Left lung (tissue), 14 donors: ENCODE results near the gene KLK4. TPM values are rescaled to one million over a fixed set of nuclear protein-coding genes. Genes with fewer than 3 reads are reported as not detected.

ENCODE experiments used
- ATAC-seq: fragments of 200-7000 bp; cut with Tn5 transposase; one replicate; pipeline ENCODE4 v1.9.1; 2020; ENCODE audit warnings: moderate library complexity
- DNase-seq, 4 donors: peaks; one replicate each; pipeline ENCODE4 v3.0.0-alpha.2; 2013 to 2020
- H3K27ac ChIP-seq, 2 donors: fragments of 200-600 bp; sonication (generic) in 1 of 2; one replicate each; pipeline versions ENCODE4 v1.5.0 to v1.8.0; 2020 to 2021
- H3K27me3 ChIP-seq, 2 donors: fragments of 200-600 bp; sonication (generic) in 1 of 2; one replicate each; pipeline versions ENCODE4 v1.5.0 to v1.8.0; 2020 to 2021
- H3K36me3 ChIP-seq, 2 donors: fragments of 200-600 bp; sonication (generic) in 1 of 2; one replicate each; pipeline versions ENCODE4 v1.5.0 to v1.8.0; 2020 to 2021
- H3K4me1 ChIP-seq, 2 donors: fragments of 200-600 bp; one replicate each; pipeline ENCODE4 v1.8.0; 2021
- H3K4me3 ChIP-seq, 2 donors: fragments of 200-600 bp; sonication (generic) in 1 of 2; one replicate each; pipeline versions ENCODE4 v1.5.0 to v1.8.0; 2020 to 2021; ENCODE audit warnings: mild to moderate bottlenecking in 1 of 2
- H3K9me3 ChIP-seq, 2 donors: fragments of 200-600 bp; sonication (generic) in 1 of 2; one replicate each; pipeline versions ENCODE4 v1.5.0 to v1.8.0; 2020 to 2021
- intact Hi-C, 2 donors: fragments of 100-400 bp; cut with DNase I; formaldehyde crosslinking; loops; one replicate each; pipeline versions ENCODE4 v1.11.2 to v1.14.2; 2022
- long read RNA-seq, 12 donors: library from polyadenylated mRNA in 2 of 12; unstranded in 2 of 12; transcript quantifications; one replicate each; pipeline ENCODE4 v2.0.0 and lab custom pipeline, GENCODE V29; 2019 to 2026
- polyA plus RNA-seq, 6 donors: library from polyadenylated mRNA; unstranded; fragments of 120-200 nt; gene quantifications; one replicate each; pipeline ENCODE4 v1.2.1, GENCODE V29; 2013; ENCODE audit not compliant: insufficient read length in 6 of 6
- total RNA-seq, 2 donors: library from RNA; stranded (reverse); fragmentation: NEBNext Ultra II Directional; extraction: Animal tissue kit (Norgen Biotek cat#: 25700); gene quantifications; one replicate each; pipeline ENCODE4 v1.2.1, GENCODE V29; 2021
- TF ChIP-seq, protein P1 (sequence below), 2 donors: fragments of 200-600 bp; sonication (generic) in 1 of 2; IDR thresholded peaks; one replicate each; pipeline versions ENCODE4 v1.5.0 to v1.8.0; 2021; ENCODE audit warnings: antibody characterized with exemption in 2 of 2
- donor health status: DM: no; HTN: yes; CAD: no.
- donor health status: DM: no; HTN: no; CAD: no.

Gene KLK4, protein sequence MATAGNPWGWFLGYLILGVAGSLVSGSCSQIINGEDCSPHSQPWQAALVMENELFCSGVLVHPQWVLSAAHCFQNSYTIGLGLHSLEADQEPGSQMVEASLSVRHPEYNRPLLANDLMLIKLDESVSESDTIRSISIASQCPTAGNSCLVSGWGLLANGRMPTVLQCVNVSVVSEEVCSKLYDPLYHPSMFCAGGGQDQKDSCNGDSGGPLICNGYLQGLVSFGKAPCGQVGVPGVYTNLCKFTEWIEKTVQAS
- not detected for total RNA-seq
- polyA plus RNA-seq = not detected
- long read RNA-seq, donor 1 = 0 reads
- long read RNA-seq, donor 2 = 0 reads
- long read RNA-seq, donor 3 = 0 reads
- long read RNA-seq, donor 4 = 0 reads
- long read RNA-seq, donor 5 = 0 reads
- long read RNA-seq, donor 6 = 0 reads
- long read RNA-seq, donor 7 = 0 reads
- long read RNA-seq, donor 8 = 0 reads
- long read RNA-seq, donor 9 = 0 reads
- long read RNA-seq, donor 10 = 0 reads
- long read RNA-seq, donor 11 = 0 reads
- long read RNA-seq, donor 12 = 0 reads

DNA sequence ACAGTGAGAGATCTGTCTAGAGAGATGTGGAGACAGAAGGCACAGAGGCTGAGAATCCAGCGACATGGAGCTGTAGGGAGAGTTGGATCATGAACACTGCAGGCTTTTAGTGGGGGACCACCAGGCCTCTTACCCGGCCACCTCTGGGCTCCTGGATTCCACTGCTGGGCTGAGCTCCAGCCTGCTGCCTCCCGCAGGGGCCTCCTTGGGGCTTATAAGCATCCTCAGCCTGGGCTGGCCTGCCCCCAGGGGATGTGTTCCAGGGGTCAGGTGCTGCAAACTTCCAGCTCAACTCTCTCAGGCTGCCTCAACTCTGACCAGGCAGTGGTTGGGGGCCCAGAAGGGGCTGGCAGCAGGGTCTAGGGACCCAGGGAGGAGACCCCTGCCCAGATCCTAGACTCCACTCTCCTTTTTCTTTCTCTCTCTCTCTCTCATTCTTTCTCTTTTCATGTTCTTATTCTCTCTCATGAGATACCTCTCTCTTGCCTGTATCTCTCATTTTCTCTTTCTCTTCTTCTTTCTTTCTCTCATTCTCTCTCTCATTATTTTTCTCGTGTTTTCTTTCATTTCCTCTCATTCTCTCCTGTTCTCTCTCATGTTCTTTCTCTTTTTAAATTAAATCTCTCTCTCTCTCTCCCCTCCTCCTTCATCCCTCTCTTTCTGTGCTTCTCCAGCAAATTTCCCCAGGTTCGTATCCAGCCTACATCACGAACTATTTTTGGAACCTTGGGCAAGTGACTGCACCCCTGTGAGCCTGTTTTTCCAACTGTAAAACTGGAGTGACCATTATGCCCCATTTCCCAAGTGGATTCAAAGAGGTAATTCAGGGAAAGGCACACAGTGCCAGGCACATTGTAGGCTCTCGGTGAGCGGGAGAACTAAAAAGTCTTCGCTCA, at the start of gene KLK4:
TSS of gene KLK4 (minus strand) at position 190 of the 896 bp plus-strand sequence. CDS start 657 bp downstream, outside the sequence.
- TF ChIP-seq, protein P1, sequence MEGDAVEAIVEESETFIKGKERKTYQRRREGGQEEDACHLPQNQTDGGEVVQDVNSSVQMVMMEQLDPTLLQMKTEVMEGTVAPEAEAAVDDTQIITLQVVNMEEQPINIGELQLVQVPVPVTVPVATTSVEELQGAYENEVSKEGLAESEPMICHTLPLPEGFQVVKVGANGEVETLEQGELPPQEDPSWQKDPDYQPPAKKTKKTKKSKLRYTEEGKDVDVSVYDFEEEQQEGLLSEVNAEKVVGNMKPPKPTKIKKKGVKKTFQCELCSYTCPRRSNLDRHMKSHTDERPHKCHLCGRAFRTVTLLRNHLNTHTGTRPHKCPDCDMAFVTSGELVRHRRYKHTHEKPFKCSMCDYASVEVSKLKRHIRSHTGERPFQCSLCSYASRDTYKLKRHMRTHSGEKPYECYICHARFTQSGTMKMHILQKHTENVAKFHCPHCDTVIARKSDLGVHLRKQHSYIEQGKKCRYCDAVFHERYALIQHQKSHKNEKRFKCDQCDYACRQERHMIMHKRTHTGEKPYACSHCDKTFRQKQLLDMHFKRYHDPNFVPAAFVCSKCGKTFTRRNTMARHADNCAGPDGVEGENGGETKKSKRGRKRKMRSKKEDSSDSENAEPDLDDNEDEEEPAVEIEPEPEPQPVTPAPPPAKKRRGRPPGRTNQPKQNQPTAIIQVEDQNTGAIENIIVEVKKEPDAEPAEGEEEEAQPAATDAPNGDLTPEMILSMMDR (IDR thresholded peaks at IDR 0.05) = no peak
- Histone ChIP-seq H3K9me3 (no peaks in the 10 kb centered on the region), H3K27ac (no peak within 1 kb of the TSS), H3K4me3 (no peak within 1 kb of the TSS), H3K36me3 (no peaks in the 10 kb centered on the region), H3K27me3 (peaks cover 31 to 90% of the 10 kb centered on the region in 2 donors), H3K4me1 (no peaks in the 10 kb centered on the region)
- intact Hi-C loops = no loop called here
- DNase-seq = no peak
- no peak for ATAC-seq

DNA sequence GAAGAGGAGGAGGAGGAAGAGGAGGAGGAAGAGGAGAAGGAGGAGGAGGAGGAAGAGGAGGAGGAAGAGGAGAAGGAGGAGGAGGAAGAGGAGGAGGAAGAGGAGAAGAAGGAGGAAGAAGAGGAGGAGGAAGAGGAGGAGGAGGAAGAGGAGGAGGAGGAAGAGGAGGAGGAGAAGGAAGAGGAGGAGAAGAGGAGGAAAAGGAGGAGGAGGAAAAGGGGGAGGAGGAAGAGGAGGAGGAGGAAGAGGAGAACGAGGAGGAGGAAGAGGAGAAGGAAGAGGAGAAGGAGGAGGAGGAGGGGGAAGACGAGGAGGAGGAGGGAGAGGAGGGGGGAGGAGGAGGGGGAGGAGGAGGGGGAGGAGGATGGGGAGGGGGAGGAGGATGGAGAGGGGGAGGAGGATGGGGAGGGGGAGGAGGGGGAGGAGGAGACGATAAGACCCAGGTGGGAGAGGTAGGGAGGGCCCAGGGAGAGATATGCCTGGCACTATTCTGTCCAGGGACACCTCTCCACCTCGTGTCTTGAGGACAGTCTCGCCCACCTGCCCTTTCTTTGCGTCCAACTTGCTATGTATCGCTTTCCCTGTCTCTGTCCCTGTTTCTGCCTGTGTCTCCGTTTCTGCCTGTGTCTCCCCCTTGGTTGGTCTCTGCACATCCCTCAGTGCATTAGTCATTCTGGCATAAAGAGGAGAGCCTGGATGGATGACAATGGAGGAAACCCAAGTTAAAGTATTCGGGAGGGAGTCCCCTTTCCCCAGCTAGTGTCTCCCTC, 48.7 kb upstream of the KLK4 start:
- Histone ChIP-seq H3K27ac (no peak overlapping the region), H3K36me3 (no peaks in the 10 kb centered on the region), H3K4me1 (no peaks in the 10 kb centered on the region), H3K4me3 (no peak overlapping the region), H3K27me3 (peaks cover 0 to 47% of the 10 kb centered on the region in 2 donors), H3K9me3 (no peaks in the 10 kb centered on the region)
- TF ChIP-seq, protein P1 (IDR thresholded peaks at IDR 0.05) = no peak
- ATAC-seq (no peak), DNase-seq (no peak)
- intact Hi-C loops = no loop called here

DNA sequence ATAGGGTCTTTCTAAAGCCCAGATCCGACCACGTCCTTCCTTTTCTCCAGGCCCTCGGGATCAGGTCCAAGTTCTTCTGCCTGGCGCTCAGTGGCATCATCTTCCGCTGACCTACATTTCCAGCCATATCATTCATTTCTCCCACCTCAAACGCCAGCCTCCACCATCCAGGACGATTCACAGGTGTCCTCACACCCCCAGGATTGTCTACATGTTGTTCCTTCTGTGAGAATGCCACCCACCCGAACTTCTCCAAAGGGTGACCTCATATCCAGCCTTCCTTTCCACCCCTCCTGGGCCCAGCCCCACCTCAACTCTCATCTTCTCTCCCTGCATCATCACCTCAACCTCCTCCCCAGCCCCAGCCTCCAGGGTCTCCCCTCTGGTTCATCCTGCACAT, 46.4 kb upstream of the KLK4 start:
- no peak for DNase-seq
- no peak overlapping the region for H3K4me3 ChIP-seq
- H3K27me3 ChIP-seq = peaks cover 0 to 34% of the 10 kb centered on the region in 2 donors
- intact Hi-C loops = no loop called here
- H3K27ac ChIP-seq = no peak overlapping the region
- no peaks in the 10 kb centered on the region for H3K9me3 ChIP-seq
- no peak for ATAC-seq
- H3K36me3 ChIP-seq = no peaks in the 10 kb centered on the region
- no peaks in the 10 kb centered on the region for H3K4me1 ChIP-seq
- TF ChIP-seq, protein P1 (IDR thresholded peaks at IDR 0.05) = no peak

DNA sequence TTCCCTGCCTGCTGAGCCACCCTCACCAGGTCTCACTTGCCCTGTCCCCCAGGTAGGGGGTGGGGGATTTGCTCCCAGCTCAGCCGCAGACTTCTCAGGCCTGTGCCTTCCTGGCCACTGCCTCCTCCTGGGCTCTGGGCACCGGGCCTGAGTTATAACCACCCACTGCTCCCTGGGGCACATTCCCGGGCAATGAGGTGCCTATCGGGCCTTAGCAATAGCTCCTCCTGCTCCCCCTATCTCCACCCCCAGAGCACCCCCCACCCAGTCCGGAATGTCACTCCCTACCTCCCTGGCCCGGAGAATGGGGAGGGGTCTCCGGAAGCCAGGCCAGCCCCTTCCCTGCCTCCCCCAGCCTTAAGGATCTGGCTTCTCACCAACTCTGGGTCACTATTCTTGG, 41.7 kb upstream of the KLK4 start, which contains the start of gene KLK5:
TSS of gene KLK5 (minus strand) at position 129 of the 400 bp plus-strand sequence. CDS start 381 bp downstream, outside the sequence.
- DNase-seq (no peak), ATAC-seq (no peak)
- intact Hi-C loops = no loop called here
- TF ChIP-seq, protein P1 (IDR thresholded peaks at IDR 0.05) = no peak
- Histone ChIP-seq H3K36me3 (no peaks in the 10 kb centered on the region), H3K4me3 (no peak within 1 kb of the TSS), H3K4me1 (no peaks in the 10 kb centered on the region), H3K9me3 (no peaks in the 10 kb centered on the region), H3K27ac (no peak within 1 kb of the TSS), H3K27me3 (peaks cover 0 to 40% of the 10 kb centered on the region in 2 donors)
